Mesendoderm (in vitro differentiated cells): ENCODE data around the gene PLEKHG1.

ENCODE experiments used
- DNase-seq: peaks from one replicate; pipeline ENCODE4 v3.0.0; 2013
- H2AK5ac ChIP-seq: 2 replicates; pipeline ENCODE4 v1.6.1; 2013; ENCODE audit warnings: low read length, inconsistent platforms
- H2BK120ac ChIP-seq: 2 replicates; pipeline ENCODE4 v1.6.1; 2013; ENCODE audit warnings: low read depth, mild to moderate bottlenecking, low read length, moderate library complexity, mixed read lengths
- H2BK15ac ChIP-seq: replicated peaks from 2 replicates; pipeline ENCODE4 v1.6.1; 2013; ENCODE audit warnings: low read depth, mild to moderate bottlenecking, moderate library complexity
- H2BK5ac ChIP-seq: 2 replicates; pipeline ENCODE4 v1.6.1; 2013; ENCODE audit warnings: low read length, inconsistent platforms
- H3K18ac ChIP-seq: 2 replicates; pipeline ENCODE4 v1.6.1; 2013; ENCODE audit warnings: mild to moderate bottlenecking, low read length, mixed read lengths
- H3K23ac ChIP-seq: one replicate; pipeline ENCODE4 v1.6.1; 2013; ENCODE audit warnings: low read length
- H3K27ac ChIP-seq: 2 replicates; pipeline ENCODE4 v1.5.1; 2013; ENCODE audit warnings: low read depth, mild to moderate bottlenecking, inconsistent platforms, low read length, moderate library complexity
- H3K27me3 ChIP-seq: 2 replicates; pipeline ENCODE4 v1.6.1; 2013; ENCODE audit warnings: low read length, control low read depth, mild to moderate bottlenecking, inconsistent platforms; ENCODE audit not compliant: insufficient read depth, poor library complexity
- H3K36me3 ChIP-seq: 2 replicates; pipeline ENCODE4 v1.6.1; 2013; ENCODE audit warnings: low read length, inconsistent platforms; ENCODE audit not compliant: control insufficient read depth, insufficient read depth
- H3K4ac ChIP-seq: one replicate; pipeline ENCODE4 v1.6.1; 2013; ENCODE audit warnings: low read depth, mild to moderate bottlenecking, low read length, moderate library complexity
- H3K4me1 ChIP-seq: 2 replicates; pipeline ENCODE4 v1.6.1; 2013; ENCODE audit warnings: low read depth, low read length, inconsistent platforms; ENCODE audit not compliant: control insufficient read depth
- H3K4me2 ChIP-seq: 2 replicates; pipeline ENCODE4 v1.6.1; 2013; ENCODE audit warnings: low read length
- H3K4me3 ChIP-seq: 2 replicates; pipeline ENCODE4 v1.5.1; 2013; ENCODE audit warnings: mild to moderate bottlenecking, low read length
- H3K56ac ChIP-seq: one replicate; pipeline ENCODE4 v1.6.1; 2013; ENCODE audit warnings: low read length
- H3K79me1 ChIP-seq: 2 replicates; pipeline ENCODE4 v1.6.1; 2013; ENCODE audit warnings: low read length, inconsistent platforms
- H3K79me2 ChIP-seq: 2 replicates; pipeline ENCODE4 v1.6.1; 2013; ENCODE audit warnings: mild to moderate bottlenecking, low read length; ENCODE audit not compliant: control insufficient read depth, insufficient read depth
- H3K9ac ChIP-seq: 2 replicates; pipeline ENCODE4 v1.6.1; 2013; ENCODE audit warnings: low read length, inconsistent platforms
- H4K5ac ChIP-seq: one replicate; pipeline ENCODE4 v1.6.1; 2013; ENCODE audit warnings: low read length
- H4K8ac ChIP-seq: one replicate; pipeline ENCODE4 v1.6.1; 2013; ENCODE audit warnings: low read depth, mild to moderate bottlenecking, control low read depth, low read length, moderate library complexity
- WGBS: extraction: QIAGEN DNeasy Blood & Tissue Kit; methylation state at CpG from one replicate; pipeline ENCODE4 v1.1.7; 2013; ENCODE audit warnings: low lambda C conversion rate, missing lambda C conversion rate; ENCODE audit not compliant: insufficient coverage; ENCODE audit errors: extremely low coverage; 5-methylcytosine and 5-hydroxymethylcytosine counted together

Gene PLEKHG1

GRCh38 chr6:150565945-150566344, 33.7 kb upstream of the PLEKHG1 start:
- H4K5ac ChIP-seq = no peak overlapping the region
- H3K4me2 ChIP-seq = no peak overlapping the region
- DNase-seq = no peak
- no peaks in the 10 kb centered on the region for H3K27me3 ChIP-seq
- H3K27ac ChIP-seq = no peak overlapping the region
- no peak overlapping the region for H3K4me3 ChIP-seq
- H2BK120ac ChIP-seq = no peak overlapping the region
- no peak overlapping the region for H2BK5ac ChIP-seq
- no peak overlapping the region for H3K23ac ChIP-seq
- no peak overlapping the region for H2BK15ac ChIP-seq
- H4K8ac ChIP-seq = no peak overlapping the region
- H3K4me1 ChIP-seq = no peaks in the 10 kb centered on the region
- no peaks in the 10 kb centered on the region for H3K79me2 ChIP-seq
- no CpG with 5 or more reads among the region's 2 CpGs for WGBS
- no peaks in the 10 kb centered on the region for H3K36me3 ChIP-seq
- H3K4ac ChIP-seq = no peak overlapping the region
- H3K18ac ChIP-seq = no peak overlapping the region
- no peak overlapping the region for H2AK5ac ChIP-seq
- no peak overlapping the region for H3K9ac ChIP-seq
- H3K56ac ChIP-seq = no peak overlapping the region
- no peaks in the 10 kb centered on the region for H3K79me1 ChIP-seq

GRCh38 chr6:150566486-150566885, 33.2 kb upstream of the PLEKHG1 start:
- no peaks in the 10 kb centered on the region for H3K4me1 ChIP-seq

GRCh38 chr6:150567380-150567779, 32.3 kb upstream of the PLEKHG1 start:
- H3K4me1 ChIP-seq = no peaks in the 10 kb centered on the region
- no peaks in the 10 kb centered on the region for H3K36me3 ChIP-seq
- no peak overlapping the region for H3K18ac ChIP-seq
- H3K79me2 ChIP-seq = no peaks in the 10 kb centered on the region
- no peak overlapping the region for H4K8ac ChIP-seq
- H3K9ac ChIP-seq = no peak overlapping the region
- H3K27me3 ChIP-seq = no peaks in the 10 kb centered on the region
- H3K23ac ChIP-seq = no peak overlapping the region
- H2BK120ac ChIP-seq = no peak overlapping the region
- H3K27ac ChIP-seq = no peak overlapping the region
- WGBS = no CpG with 5 or more reads among the region's 3 CpGs
- H3K4me2 ChIP-seq = no peak overlapping the region
- no peaks in the 10 kb centered on the region for H3K79me1 ChIP-seq
- no peak overlapping the region for H2AK5ac ChIP-seq
- DNase-seq = no peak
- no peak overlapping the region for H3K4ac ChIP-seq
- no peak overlapping the region for H2BK5ac ChIP-seq
- no peak overlapping the region for H3K4me3 ChIP-seq
- H3K56ac ChIP-seq = no peak overlapping the region
- H4K5ac ChIP-seq = no peak overlapping the region
- H2BK15ac ChIP-seq = no peak overlapping the region

More at GRCh38 chr6:150566486-150566885, 33.2 kb upstream of the PLEKHG1 start:
- Histone ChIP-seq H4K8ac (no peak overlapping the region), H3K4me2 (no peak overlapping the region), H3K79me2 (no peaks in the 10 kb centered on the region), H2AK5ac (no peak overlapping the region), H2BK15ac (no peak overlapping the region), H3K27ac (no peak overlapping the region), H3K4ac (no peak overlapping the region), H3K9ac (no peak overlapping the region), H3K79me1 (no peaks in the 10 kb centered on the region), H3K18ac (no peak overlapping the region), H2BK120ac (no peak overlapping the region), H2BK5ac (no peak overlapping the region), H3K23ac (no peak overlapping the region), H3K27me3 (no peaks in the 10 kb centered on the region), H3K36me3 (no peaks in the 10 kb centered on the region), H3K56ac (no peak overlapping the region), H4K5ac (no peak overlapping the region), H3K4me3 (no peak overlapping the region)
- DNase-seq = no peak

- WGBS = no CpG with 5 or more reads among the region's 3 CpGs
- H3K27ac ChIP-seq = no peak overlapping the region
- no peak overlapping the region for H3K4me2 ChIP-seq
- no peak overlapping the region for H2BK5ac ChIP-seq
- no peak overlapping the region for H3K56ac ChIP-seq
- H3K4me3 ChIP-seq = no peak overlapping the region
- H3K23ac ChIP-seq = no peak overlapping the region
- no peaks in the 10 kb centered on the region for H3K79me2 ChIP-seq
- no peak overlapping the region for H2BK120ac ChIP-seq
- DNase-seq = no peak
- H3K9ac ChIP-seq = no peak overlapping the region
- H4K5ac ChIP-seq = no peak overlapping the region
- no peak overlapping the region for H2AK5ac ChIP-seq
- H3K79me1 ChIP-seq = no peaks in the 10 kb centered on the region
- H3K36me3 ChIP-seq = no peaks in the 10 kb centered on the region
- no peaks in the 10 kb centered on the region for H3K4me1 ChIP-seq
- H3K18ac ChIP-seq = no peak overlapping the region
- no peaks in the 10 kb centered on the region for H3K27me3 ChIP-seq
- H3K4ac ChIP-seq = no peak overlapping the region
- no peak overlapping the region for H4K8ac ChIP-seq
- no peak overlapping the region for H2BK15ac ChIP-seq
Measured at GRCh38 chr6:150567823-150568383, 31.8 kb upstream of the PLEKHG1 start.

GRCh38 chr6:150568560-150568959, 31.1 kb upstream of the PLEKHG1 start:
- Histone ChIP-seq H2BK120ac (no peak overlapping the region), H3K4me1 (peaks cover 2% of the 10 kb centered on the region), H2BK5ac (no peak overlapping the region), H3K9ac (no peak overlapping the region), H3K56ac (no peak overlapping the region), H3K27me3 (no peaks in the 10 kb centered on the region), H3K23ac (no peak overlapping the region), H3K36me3 (no peaks in the 10 kb centered on the region), H3K18ac (no peak overlapping the region), H3K79me2 (no peaks in the 10 kb centered on the region), H4K8ac (no peak overlapping the region), H2AK5ac (no peak overlapping the region), H3K27ac (no peak overlapping the region), H3K79me1 (no peaks in the 10 kb centered on the region), H4K5ac (no peak overlapping the region), H2BK15ac (no peak overlapping the region), H3K4me3 (no peak overlapping the region), H3K4me2 (no peak overlapping the region), H3K4ac (no peak overlapping the region)
- whole genome bisulfite sequencing = no CpG with 5 or more reads among the region's 3 CpGs
- no peak for DNase-seq

GRCh38 chr6:150569161-150569560, 30.5 kb upstream of the PLEKHG1 start:
- no peak overlapping the region for H2BK15ac ChIP-seq
- no peaks in the 10 kb centered on the region for H3K27me3 ChIP-seq
- no peak overlapping the region for H2AK5ac ChIP-seq
- H2BK5ac ChIP-seq = no peak overlapping the region
- H3K4me3 ChIP-seq = no peak overlapping the region
- H3K79me2 ChIP-seq = no peaks in the 10 kb centered on the region
- no peak overlapping the region for H4K5ac ChIP-seq
- H3K4ac ChIP-seq = no peak overlapping the region
- no peak overlapping the region for H2BK120ac ChIP-seq
- H3K9ac ChIP-seq = no peak overlapping the region
- H3K18ac ChIP-seq = no peak overlapping the region
- H3K56ac ChIP-seq = no peak overlapping the region
- DNase-seq = no peak
- H3K27ac ChIP-seq = no peak overlapping the region
- no peak overlapping the region for H3K4me2 ChIP-seq
- no peaks in the 10 kb centered on the region for H3K79me1 ChIP-seq
- no peak overlapping the region for H4K8ac ChIP-seq
- no CpG with 5 or more reads among the region's 2 CpGs for WGBS
- no peak overlapping the region for H3K23ac ChIP-seq
- H3K4me1 ChIP-seq = peaks cover 2% of the 10 kb centered on the region
- no peaks in the 10 kb centered on the region for H3K36me3 ChIP-seq
